Uterus (tissue), 4 donors: ENCODE results near the gene DDN. TPM values are rescaled to one million over a fixed set of nuclear protein-coding genes. Genes with fewer than 3 reads are reported as not detected.

Experiments used
- DNase-seq, 2 donors: peaks; one replicate each; pipeline ENCODE4 v3.0.0-alpha.2; 2019 to 2020
- H3K27ac ChIP-seq, 2 donors: fragments of 200-600 bp; sonication (generic); 1 replicate in 1 of 2; 2 replicates in 1 of 2; pipeline ENCODE4 v1.5.1; 2016 to 2018
- H3K27me3 ChIP-seq, 2 donors: fragments of 200-600 bp; sonication (generic); one replicate each; pipeline ENCODE4 v1.5.1; 2018 to 2019; ENCODE audit warnings: control low read depth in 1 of 2
- H3K36me3 ChIP-seq, 2 donors: fragments of 200-600 bp; sonication (generic); one replicate each; pipeline ENCODE4 v1.5.1; 2019; ENCODE audit warnings: control low read depth in 1 of 2
- H3K4me1 ChIP-seq, 2 donors: fragments of 200-600 bp; sonication (generic); one replicate each; pipeline ENCODE4 v1.5.1; 2018 to 2019; ENCODE audit warnings: control low read depth in 1 of 2
- H3K4me3 ChIP-seq, 2 donors: fragments of 200-600 bp; sonication (generic); 1 replicate in 1 of 2; 2 replicates in 1 of 2; pipeline ENCODE4 v1.5.1; 2018 to 2019; ENCODE audit warnings: mild to moderate bottlenecking in 1 of 2
- H3K9me3 ChIP-seq, 2 donors: fragments of 200-600 bp; sonication (generic); one replicate each; pipeline ENCODE4 v1.5.1; 2019; ENCODE audit warnings: control low read depth in 1 of 2
- POLR2A ChIP-seq, 2 donors: fragments of 450-650 bp; IDR thresholded peaks; one replicate each; pipeline ENCODE4 v1.6.1; 2016; ENCODE audit warnings: antibody characterized with exemption in 2 of 2, mild to moderate bottlenecking in 1 of 2, moderate library complexity in 1 of 2
- intact Hi-C: fragments of 100-400 bp; cut with DNase I; formaldehyde crosslinking; loops from one replicate; pipeline ENCODE4 v1.15.1; 2023; ENCODE audit warnings: low total_unique reads
- total RNA-seq, 4 donors: library from RNA; depleted of rRNA in 3 of 4; stranded (reverse); fragments of >200 nt in 3 of 4; gene quantifications; one replicate each; pipeline versions ENCODE4 v1.1.0 to v1.2.4, GENCODE V29; 2014 to 2023
- TF ChIP-seq, protein P1 (sequence below), 4 experiments: fragments of 200-600 bp in 2 of 4; fragments of 450-650 bp in 2 of 4; sonication (generic) in 2 of 4; IDR thresholded peaks; one replicate each; pipeline ENCODE4 v1.5.1; 2016 to 2019; ENCODE audit warnings: antibody characterized with exemption in 4 of 4, mild to moderate bottlenecking in 2 of 4, moderate library complexity in 1 of 4
- donor health status: DM: yes; HTN: yes; CAD: no.

The DDN gene
- total RNA-seq, 4 donors from 2014 or later, result 0.18 TPM; not detected in 3

DNA sequence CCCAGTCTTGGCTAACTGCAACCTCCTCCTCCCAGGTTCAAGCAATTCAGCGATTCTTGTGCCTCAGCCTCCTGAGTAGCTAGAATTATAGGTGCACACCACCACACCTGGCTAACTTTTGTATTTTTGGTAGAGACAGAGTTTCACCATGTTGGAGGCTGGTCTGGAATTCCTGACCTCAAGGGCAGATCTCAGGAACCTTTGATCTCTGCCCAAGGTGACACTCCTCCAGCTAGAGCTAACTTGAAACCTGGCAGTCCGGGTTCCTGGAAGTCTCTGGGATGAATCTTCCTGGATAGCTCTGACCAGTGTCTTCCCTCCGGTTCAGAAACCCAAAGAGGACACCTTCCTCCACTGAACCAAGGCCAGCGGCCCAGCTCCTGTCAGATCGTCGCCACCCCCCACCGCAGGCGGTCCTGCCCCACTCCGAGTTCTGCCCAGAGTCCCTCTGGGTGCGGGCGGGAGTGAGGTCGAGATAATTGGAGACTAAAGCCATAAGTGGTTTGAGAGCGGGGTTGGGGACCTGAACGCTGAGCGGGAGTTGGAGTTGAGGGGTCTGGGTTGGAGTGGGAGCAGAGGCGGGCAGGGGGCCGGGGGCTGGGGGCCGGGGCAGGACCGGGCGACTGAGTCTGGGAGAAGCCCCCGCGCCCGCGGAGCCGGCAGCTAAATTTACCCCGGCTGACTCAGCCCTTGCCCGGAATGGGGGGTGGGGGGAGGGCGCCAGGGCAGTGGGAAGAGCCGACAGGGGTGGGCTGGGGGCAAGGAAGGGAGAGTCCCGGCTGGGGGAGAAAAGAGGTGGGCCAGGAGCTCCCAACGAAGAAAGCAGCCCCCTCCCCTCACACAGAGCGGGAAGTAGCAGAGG lies 4.7 kb downstream of the DDN start:
- H3K4me1 ChIP-seq, result peaks cover 0 to 28% of the 10 kb centered on the region in 2 donors
- H3K27ac ChIP-seq, result no peak overlapping the region
- H3K9me3 ChIP-seq, result no peaks in the 10 kb centered on the region
- intact Hi-C loops, result no loop called here
- DNase-seq, result no peak
- H3K36me3 ChIP-seq, result no peaks in the 10 kb centered on the region
- H3K4me3 ChIP-seq, result no peak overlapping the region
- TF ChIP-seq POLR2A (IDR thresholded peaks at IDR 0.05), result no peak
- TF ChIP-seq, protein P1, sequence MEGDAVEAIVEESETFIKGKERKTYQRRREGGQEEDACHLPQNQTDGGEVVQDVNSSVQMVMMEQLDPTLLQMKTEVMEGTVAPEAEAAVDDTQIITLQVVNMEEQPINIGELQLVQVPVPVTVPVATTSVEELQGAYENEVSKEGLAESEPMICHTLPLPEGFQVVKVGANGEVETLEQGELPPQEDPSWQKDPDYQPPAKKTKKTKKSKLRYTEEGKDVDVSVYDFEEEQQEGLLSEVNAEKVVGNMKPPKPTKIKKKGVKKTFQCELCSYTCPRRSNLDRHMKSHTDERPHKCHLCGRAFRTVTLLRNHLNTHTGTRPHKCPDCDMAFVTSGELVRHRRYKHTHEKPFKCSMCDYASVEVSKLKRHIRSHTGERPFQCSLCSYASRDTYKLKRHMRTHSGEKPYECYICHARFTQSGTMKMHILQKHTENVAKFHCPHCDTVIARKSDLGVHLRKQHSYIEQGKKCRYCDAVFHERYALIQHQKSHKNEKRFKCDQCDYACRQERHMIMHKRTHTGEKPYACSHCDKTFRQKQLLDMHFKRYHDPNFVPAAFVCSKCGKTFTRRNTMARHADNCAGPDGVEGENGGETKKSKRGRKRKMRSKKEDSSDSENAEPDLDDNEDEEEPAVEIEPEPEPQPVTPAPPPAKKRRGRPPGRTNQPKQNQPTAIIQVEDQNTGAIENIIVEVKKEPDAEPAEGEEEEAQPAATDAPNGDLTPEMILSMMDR (IDR thresholded peaks at IDR 0.05), result no peak
- peaks cover 13 to 27% of the 10 kb centered on the region in 2 donors for H3K27me3 ChIP-seq

DNA sequence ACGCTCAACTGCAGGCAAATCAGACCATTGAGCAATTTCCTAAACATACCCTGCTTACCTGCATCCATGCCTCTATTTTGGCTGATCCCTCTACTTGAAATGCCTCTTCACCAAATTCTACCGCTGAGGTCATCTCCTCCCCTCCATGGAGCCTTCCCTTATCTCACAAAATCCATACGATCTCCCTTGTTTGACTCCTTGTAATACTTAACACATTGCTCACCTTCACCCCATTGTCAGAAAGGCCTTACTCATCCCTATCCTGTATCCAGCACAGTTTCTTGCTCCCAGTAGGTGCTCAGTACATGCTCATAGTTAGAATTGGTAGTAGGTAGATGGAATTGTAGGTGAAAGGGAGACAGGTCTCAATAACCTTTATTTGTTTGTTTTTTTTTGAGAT lies 5.4 kb downstream of the DDN start:
- H3K27me3 ChIP-seq, result peaks cover 10 to 21% of the 10 kb centered on the region in 2 donors
- H3K4me1 ChIP-seq, result peaks cover 0 to 22% of the 10 kb centered on the region in 2 donors
- H3K9me3 ChIP-seq, result no peaks in the 10 kb centered on the region
- H3K27ac ChIP-seq, result no peak overlapping the region
- no peaks in the 10 kb centered on the region for H3K36me3 ChIP-seq
- DNase-seq, result no peak
- intact Hi-C loops, result no loop called here
- TF ChIP-seq, protein P1 (IDR thresholded peaks at IDR 0.05), result no peak
- TF ChIP-seq POLR2A (IDR thresholded peaks at IDR 0.05), result no peak
- no peak overlapping the region for H3K4me3 ChIP-seq

DNA sequence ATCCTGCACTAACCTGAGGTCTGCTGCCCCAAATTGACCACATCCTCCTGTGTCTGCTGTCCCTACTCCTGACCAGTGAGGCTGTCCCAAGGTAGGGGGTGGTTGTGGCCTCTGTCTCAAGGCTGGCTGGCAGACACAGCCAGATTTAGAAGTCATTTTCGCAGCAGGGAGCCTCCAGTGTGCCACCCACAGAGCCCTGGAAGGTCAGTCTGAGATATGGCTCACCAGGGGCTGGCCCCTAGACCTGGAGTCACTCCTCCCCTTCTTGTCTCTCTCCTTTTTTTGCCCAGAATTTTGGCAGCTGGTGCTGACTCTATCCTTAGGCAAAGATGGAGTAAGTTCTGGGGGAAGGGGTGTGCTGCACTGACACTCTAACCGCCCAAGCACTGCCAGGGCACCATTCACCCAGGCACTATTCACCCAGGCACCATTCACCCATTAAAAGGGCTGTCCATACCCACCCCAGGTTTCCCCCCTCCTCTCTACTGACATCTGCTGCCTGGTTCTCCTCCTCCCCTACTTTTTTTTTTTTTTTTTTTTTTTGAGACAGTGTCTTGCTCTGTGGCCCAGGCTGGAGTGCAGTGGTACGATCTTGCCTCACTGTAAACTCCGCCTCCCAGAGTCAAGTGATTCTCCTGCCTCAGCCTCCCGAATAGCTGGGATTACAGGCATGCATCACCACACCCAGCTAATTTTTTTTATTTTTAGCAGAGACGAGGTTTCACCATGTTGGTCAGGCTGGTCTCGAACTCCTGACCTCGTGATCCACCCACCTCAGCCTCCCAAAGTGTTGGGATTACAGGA lies 7.7 kb downstream of the DDN start:
- H3K9me3 ChIP-seq, result no peaks in the 10 kb centered on the region
- H3K36me3 ChIP-seq, result no peaks in the 10 kb centered on the region
- no peak overlapping the region for H3K4me3 ChIP-seq
- no peak for TF ChIP-seq POLR2A (IDR thresholded peaks at IDR 0.05)
- TF ChIP-seq, protein P1 (IDR thresholded peaks at IDR 0.05), result no peak
- no peak for DNase-seq
- H3K27ac ChIP-seq, result no peak overlapping the region
- intact Hi-C loops, result no loop called here
- peaks cover 3 to 10% of the 10 kb centered on the region in 2 donors for H3K27me3 ChIP-seq
- peaks cover 0 to 7% of the 10 kb centered on the region in 2 donors for H3K4me1 ChIP-seq

DNA sequence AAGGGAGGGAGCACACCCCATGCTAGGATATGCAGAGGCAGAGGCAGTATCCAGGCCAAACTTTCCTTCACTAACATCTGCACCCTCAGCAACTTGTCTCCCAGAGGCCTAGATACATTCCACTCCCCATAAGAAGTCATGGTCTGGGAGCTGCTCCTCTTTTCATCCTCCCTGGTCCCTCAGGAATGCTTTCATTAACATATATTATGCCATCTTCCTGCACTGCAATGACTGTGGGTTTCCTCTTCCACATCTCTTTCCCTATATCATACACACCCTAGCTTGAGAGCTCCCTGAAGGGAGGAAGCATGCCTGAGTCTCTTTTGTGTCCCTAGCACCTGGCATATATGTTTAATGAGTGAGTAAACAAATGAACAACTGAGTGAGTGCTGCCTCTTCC lies 8.6 kb downstream of the DDN start:
- Histone ChIP-seq H3K36me3 (no peaks in the 10 kb centered on the region), H3K9me3 (no peaks in the 10 kb centered on the region), H3K27ac (no peak overlapping the region), H3K27me3 (peaks cover 3 to 10% of the 10 kb centered on the region in 2 donors), H3K4me3 (no peak overlapping the region), H3K4me1 (peaks cover 0 to 7% of the 10 kb centered on the region in 2 donors)
- intact Hi-C loops, result no loop called here
- no peak for TF ChIP-seq POLR2A (IDR thresholded peaks at IDR 0.05)
- TF ChIP-seq, protein P1 (IDR thresholded peaks at IDR 0.05), result no peak
- DNase-seq, result no peak
